Naive B cell (primary cell): ENCODE results near the gene OVOL1. TPM values are rescaled to one million over a fixed set of nuclear protein-coding genes. Genes with fewer than 3 reads are reported as not detected.

Source experiments
- ATAC-seq, 2 donors: fragments of 150-1000 bp; cut with Tn5 transposase; 2 replicates each; pipeline ENCODE4 v1.10.0; 2021; ENCODE audit warnings: low read depth in 2 of 2, mild to moderate bottlenecking in 2 of 2, moderate library complexity in 2 of 2
- DNase-seq: peaks from one replicate; pipeline ENCODE4 v3.0.0; 2022
- H3K27ac Mint-ChIP-seq, 6 donors: one replicate each; pipeline ENCODE4 v1.8.0; 2020 to 2022; ENCODE audit warnings: mild to moderate bottlenecking in 6 of 6, mixed read lengths in 6 of 6, moderate library complexity in 5 of 6, inconsistent platforms in 2 of 6
- H3K27me3 Mint-ChIP-seq, 3 donors: one replicate each; pipeline ENCODE4 v1.8.0; 2021 to 2022; ENCODE audit warnings: mixed read lengths in 3 of 3, mild to moderate bottlenecking in 1 of 3
- H3K36me3 Mint-ChIP-seq, 2 donors: one replicate each; pipeline ENCODE4 v1.8.0; 2020 to 2022; ENCODE audit warnings: mixed read lengths in 2 of 2, inconsistent platforms in 1 of 2, mild to moderate bottlenecking in 1 of 2
- H3K4me1 Mint-ChIP-seq, 3 donors: one replicate each; pipeline ENCODE4 v1.8.0; 2020 to 2022; ENCODE audit warnings: mixed read lengths in 3 of 3, inconsistent platforms in 1 of 3, mild to moderate bottlenecking in 1 of 3, moderate library complexity in 1 of 3
- H3K4me3 Mint-ChIP-seq, 8 donors: one replicate each; pipeline ENCODE4 v1.8.0; 2020 to 2022; ENCODE audit warnings: mild to moderate bottlenecking in 8 of 8, mixed read lengths in 8 of 8, moderate library complexity in 8 of 8, inconsistent platforms in 2 of 8
- H3K9me3 Mint-ChIP-seq, 7 donors: one replicate each; pipeline ENCODE4 v1.8.0; 2020 to 2022; ENCODE audit warnings: mixed read lengths in 7 of 7, mild to moderate bottlenecking in 5 of 7, inconsistent platforms in 2 of 7, moderate library complexity in 1 of 7
- polyA plus RNA-seq, 6 donors: library from polyadenylated mRNA; unstranded; fragments of 300-500 nt; fragmentation: Illumina TruSeq; gene quantifications; one replicate each; pipeline ENCODE4 v1.2.3, GENCODE V29; 2021; ENCODE audit warnings: low read depth in 6 of 6

The OVOL1 gene
- polyA plus RNA-seq, 6 donors from 2014 or later: not detected

GRCh38 chr11:65780770-65781151, 6.1 kb upstream of the OVOL1 start, which contains the start of gene AP5B1:
AP5B1 (minus strand) TSS chr11:65780976; CDS start chr11:65780591, 385 bp downstream.
- ATAC-seq (peak; percentile 65 to 69), DNase-seq (peak; percentile 75)
- H3K27me3 Mint-ChIP-seq: peaks cover 3 to 7% (median 4%) of the 10 kb centered on the region in 3 donors
- H3K4me1 Mint-ChIP-seq: peaks cover 6 to 22% (median 8%) of the 10 kb centered on the region in 3 donors
- H3K27ac Mint-ChIP-seq: peak within 1 kb of the TSS in 5 of 6 donors; percentile 57 to 90 (median 68)
- H3K4me3 Mint-ChIP-seq: peak within 1 kb of the TSS; percentile 78 to 93 (median 86)
- H3K36me3 Mint-ChIP-seq: no peaks in the 10 kb centered on the region
- H3K9me3 Mint-ChIP-seq: no peaks in the 10 kb centered on the region

GRCh38 chr11:65781152-65781961, 5.5 kb upstream of the OVOL1 start:
- Mint-ChIP-seq H3K27me3 (peaks cover 4 to 12% (median 6%) of the 10 kb centered on the region in 3 donors), H3K36me3 (no peaks in the 10 kb centered on the region), H3K27ac (peak overlapping the region in 1 of 6 donors; percentile 38), H3K4me1 (peaks cover 5 to 19% (median 9%) of the 10 kb centered on the region in 3 donors), H3K4me3 (peak overlapping the region in 7 of 8 donors; percentile 6 to 92 (median 65)), H3K9me3 (no peaks in the 10 kb centered on the region)
- peak; percentile 21 for DNase-seq
- ATAC-seq: peak; percentile 57 to 59

GRCh38 chr11:65781962-65782815, 4.7 kb upstream of the OVOL1 start:
- peaks cover 4 to 15% (median 6%) of the 10 kb centered on the region in 3 donors for H3K27me3 Mint-ChIP-seq
- peaks cover 5 to 22% (median 14%) of the 10 kb centered on the region in 3 donors for H3K4me1 Mint-ChIP-seq
- no peaks in the 10 kb centered on the region for H3K9me3 Mint-ChIP-seq
- H3K4me3 Mint-ChIP-seq: peak overlapping the region; percentile 11 to 71 (median 50)
- H3K27ac Mint-ChIP-seq: peak overlapping the region in 1 of 6 donors; percentile 24
- DNase-seq: no peak
- no peak for ATAC-seq
- H3K36me3 Mint-ChIP-seq: no peaks in the 10 kb centered on the region

- ATAC-seq (no peak), DNase-seq (no peak)
- peaks cover 6 to 25% (median 16%) of the 10 kb centered on the region in 3 donors for H3K4me1 Mint-ChIP-seq
- peaks cover 4 to 18% (median 6%) of the 10 kb centered on the region in 3 donors for H3K27me3 Mint-ChIP-seq
- H3K4me3 Mint-ChIP-seq: peak overlapping the region in 5 of 8 donors; percentile 36 to 73 (median 53)
- no peaks in the 10 kb centered on the region for H3K36me3 Mint-ChIP-seq
- H3K27ac Mint-ChIP-seq: no peak overlapping the region
- no peaks in the 10 kb centered on the region for H3K9me3 Mint-ChIP-seq
These were observed 4.0 kb upstream of the OVOL1 start for GRCh38 chr11:65782816-65783228.

- Mint-ChIP-seq H3K36me3 (no peaks in the 10 kb centered on the region), H3K27me3 (peaks cover 12 to 36% (median 16%) of the 10 kb centered on the region in 3 donors), H3K27ac (peak overlapping the region in 1 of 6 donors; percentile 41), H3K9me3 (no peaks in the 10 kb centered on the region), H3K4me1 (peaks cover 10 to 24% (median 17%) of the 10 kb centered on the region in 3 donors), H3K4me3 (peak overlapping the region; percentile 62 to 78 (median 74))
- DNase-seq: no peak
- ATAC-seq: no peak
These were observed 1.4 kb upstream of the OVOL1 start for GRCh38 chr11:65785319-65786007.

GRCh38 chr11:65786008-65786785, 666 bp upstream of the OVOL1 start:
- H3K4me1 Mint-ChIP-seq: peaks cover 10 to 24% (median 22%) of the 10 kb centered on the region in 3 donors
- H3K27me3 Mint-ChIP-seq: peaks cover 18 to 44% (median 21%) of the 10 kb centered on the region in 3 donors
- no peak for DNase-seq
- H3K27ac Mint-ChIP-seq: no peak overlapping the region
- H3K36me3 Mint-ChIP-seq: no peaks in the 10 kb centered on the region
- no peaks in the 10 kb centered on the region for H3K9me3 Mint-ChIP-seq
- peak; percentile 18 to 28 for ATAC-seq
- H3K4me3 Mint-ChIP-seq: peak overlapping the region; percentile 62 to 78 (median 74)

- H3K4me3 Mint-ChIP-seq: peak overlapping the region; percentile 76 to 93 (median 86)
- H3K4me1 Mint-ChIP-seq: peaks cover 19 to 30% (median 25%) of the 10 kb centered on the region in 3 donors
- ATAC-seq (peak; percentile 20 to 21), DNase-seq (no peak)
- H3K9me3 Mint-ChIP-seq: no peaks in the 10 kb centered on the region
- peaks cover 21 to 48% (median 26%) of the 10 kb centered on the region in 3 donors for H3K27me3 Mint-ChIP-seq
- H3K36me3 Mint-ChIP-seq: no peaks in the 10 kb centered on the region
- peak overlapping the region in 1 of 6 donors; percentile 92 for H3K27ac Mint-ChIP-seq
These were observed 1.1 kb downstream of the OVOL1 start for GRCh38 chr11:65787649-65788622.

GRCh38 chr11:65788821-65789220, 2.0 kb downstream of the OVOL1 start:
- no peak for DNase-seq
- no peak overlapping the region for H3K27ac Mint-ChIP-seq
- H3K4me3 Mint-ChIP-seq: peak overlapping the region in 7 of 8 donors; percentile 51 to 93 (median 82)
- H3K27me3 Mint-ChIP-seq: peaks cover 21 to 48% (median 26%) of the 10 kb centered on the region in 3 donors
- ATAC-seq: no peak
- H3K36me3 Mint-ChIP-seq: no peaks in the 10 kb centered on the region
- peaks cover 19 to 30% (median 25%) of the 10 kb centered on the region in 3 donors for H3K4me1 Mint-ChIP-seq
- H3K9me3 Mint-ChIP-seq: no peaks in the 10 kb centered on the region

GRCh38 chr11:65789230-65790103, 2.6 kb downstream of the OVOL1 start:
- H3K27me3 Mint-ChIP-seq: peaks cover 21 to 50% (median 26%) of the 10 kb centered on the region in 3 donors
- no peaks in the 10 kb centered on the region for H3K9me3 Mint-ChIP-seq
- no peak for DNase-seq
- H3K4me1 Mint-ChIP-seq: peaks cover 19 to 30% (median 25%) of the 10 kb centered on the region in 3 donors
- H3K4me3 Mint-ChIP-seq: peak overlapping the region in 2 of 8 donors; percentile 25 to 78
- no peak for ATAC-seq
- H3K27ac Mint-ChIP-seq: no peak overlapping the region
- no peaks in the 10 kb centered on the region for H3K36me3 Mint-ChIP-seq

GRCh38 chr11:65790104-65790901, 3.4 kb downstream of the OVOL1 start:
- Mint-ChIP-seq H3K4me3 (peak overlapping the region in 3 of 8 donors; percentile 6 to 45 (median 25)), H3K27ac (peak overlapping the region in 2 of 6 donors; percentile 65 to 68), H3K4me1 (peaks cover 19 to 27% (median 25%) of the 10 kb centered on the region in 3 donors), H3K36me3 (no peaks in the 10 kb centered on the region), H3K27me3 (peaks cover 21 to 53% (median 26%) of the 10 kb centered on the region in 3 donors), H3K9me3 (no peaks in the 10 kb centered on the region)
- DNase-seq: no peak
- ATAC-seq: no peak
